Stimulated activated CD4-positive, alpha-beta T cell treated with anti-CD3 and anti-CD28 coated beads, TNF-alpha, amount 100 ng/mL, for 1 hour (primary cell): ENCODE data around the gene PPP6R1.

Experiments
- DNase-seq, 3 donors: peaks; one replicate each; pipeline ENCODE4 v3.0.0-alpha.2; 2020; ENCODE audit warnings: low read depth in 3 of 3, low spot score in 1 of 3

Gene PPP6R1

GRCh38 chr19:55258828-55259539 lies at the start of gene PPP6R1:
PPP6R1 (minus strand) TSS chr19:55259017; CDS start chr19:55247103, 11,914 bp downstream.
- peak; percentile 86 to 92 (median 88) for DNase-seq

- DNase-seq = no peak
Measured at GRCh38 chr19:55308281-55308680, 49.5 kb upstream of the PPP6R1 start.

- no peak for DNase-seq
Measured at GRCh38 chr19:55306712-55307111, 47.9 kb upstream of the PPP6R1 start.

- no peak for DNase-seq
Measured at GRCh38 chr19:55305983-55306562, 47.3 kb upstream of the PPP6R1 start.

GRCh38 chr19:55305491-55305890 lies 46.7 kb upstream of the PPP6R1 start:
- peak in 1 of 3 donors; percentile 30 for DNase-seq

GRCh38 chr19:55304980-55305379 lies 46.2 kb upstream of the PPP6R1 start:
- no peak for DNase-seq

- DNase-seq = no peak
Measured at GRCh38 chr19:55304279-55304978, 45.6 kb upstream of the PPP6R1 start.

- no peak for DNase-seq
Measured at GRCh38 chr19:55303477-55303876, 44.7 kb upstream of the PPP6R1 start.

GRCh38 chr19:55302318-55302703 lies 43.5 kb upstream of the PPP6R1 start:
- no peak for DNase-seq

GRCh38 chr19:55301459-55302317 lies 42.9 kb upstream of the PPP6R1 start:
- peak; percentile 81 to 98 (median 93) for DNase-seq

GRCh38 chr19:55300886-55301458 lies 42.2 kb upstream of the PPP6R1 start:
- no peak for DNase-seq

GRCh38 chr19:55299991-55300390 lies 41.2 kb upstream of the PPP6R1 start:
- DNase-seq = no peak

- no peak for DNase-seq
Measured at GRCh38 chr19:55297267-55297666, 38.5 kb upstream of the PPP6R1 start.

GRCh38 chr19:55289117-55289796 lies 30.4 kb upstream of the PPP6R1 start:
- no peak for DNase-seq

GRCh38 chr19:55287361-55288079 lies 28.7 kb upstream of the PPP6R1 start:
- DNase-seq = no peak

GRCh38 chr19:55285229-55285890 lies 26.5 kb upstream of the PPP6R1 start:
- DNase-seq = no peak

GRCh38 chr19:55284405-55285058 lies 25.7 kb upstream of the PPP6R1 start:
- no peak for DNase-seq

- peak in 1 of 3 donors; percentile 25 for DNase-seq
Measured at GRCh38 chr19:55283548-55284377, 24.9 kb upstream of the PPP6R1 start, which contains the start of gene BRSK1. BRSK1 (plus strand) TSS chr19:55283997; CDS start chr19:55284443, 446 bp downstream.
